Gastrocnemius medialis (tissue), 4 donors: ENCODE data around the gene IDH3A.

Source experiments
- POLR2A ChIP-seq, 2 donors: fragments of 450-650 bp; IDR thresholded peaks; one replicate each; pipeline ENCODE4 v1.6.1; 2017; ENCODE audit warnings: antibody characterized with exemption in 2 of 2, mild to moderate bottlenecking in 2 of 2, moderate library complexity in 2 of 2
- TF ChIP-seq, protein P1 (sequence below), 5 experiments: fragments of 450-650 bp in 3 of 5; fragments of 200-600 bp in 2 of 5; sonication (generic) in 2 of 5; IDR thresholded peaks in 4 of 5; conservative IDR thresholded peaks in 1 of 5; 1 replicate in 4 of 5; 2 replicates in 1 of 5; pipeline ENCODE4 v1.5.1; 2016 to 2019; ENCODE audit warnings: antibody characterized with exemption in 5 of 5, mild to moderate bottlenecking in 3 of 5, moderate library complexity in 3 of 5

- TF ChIP-seq, protein P1, sequence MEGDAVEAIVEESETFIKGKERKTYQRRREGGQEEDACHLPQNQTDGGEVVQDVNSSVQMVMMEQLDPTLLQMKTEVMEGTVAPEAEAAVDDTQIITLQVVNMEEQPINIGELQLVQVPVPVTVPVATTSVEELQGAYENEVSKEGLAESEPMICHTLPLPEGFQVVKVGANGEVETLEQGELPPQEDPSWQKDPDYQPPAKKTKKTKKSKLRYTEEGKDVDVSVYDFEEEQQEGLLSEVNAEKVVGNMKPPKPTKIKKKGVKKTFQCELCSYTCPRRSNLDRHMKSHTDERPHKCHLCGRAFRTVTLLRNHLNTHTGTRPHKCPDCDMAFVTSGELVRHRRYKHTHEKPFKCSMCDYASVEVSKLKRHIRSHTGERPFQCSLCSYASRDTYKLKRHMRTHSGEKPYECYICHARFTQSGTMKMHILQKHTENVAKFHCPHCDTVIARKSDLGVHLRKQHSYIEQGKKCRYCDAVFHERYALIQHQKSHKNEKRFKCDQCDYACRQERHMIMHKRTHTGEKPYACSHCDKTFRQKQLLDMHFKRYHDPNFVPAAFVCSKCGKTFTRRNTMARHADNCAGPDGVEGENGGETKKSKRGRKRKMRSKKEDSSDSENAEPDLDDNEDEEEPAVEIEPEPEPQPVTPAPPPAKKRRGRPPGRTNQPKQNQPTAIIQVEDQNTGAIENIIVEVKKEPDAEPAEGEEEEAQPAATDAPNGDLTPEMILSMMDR (IDR thresholded peaks at IDR 0.05 in 4 of 5, conservative IDR thresholded peaks at IDR 0.05 in 1 of 5), result no peak
- no peak for TF ChIP-seq POLR2A (IDR thresholded peaks at IDR 0.05)
Measured at GRCh38 chr15:78211189-78211921, 62.2 kb downstream of the IDH3A start.
